GM12875 (cell line): ENCODE data around the gene LARP4B.

Experiments used
- H3K4me3 ChIP-seq: one replicate; pipeline ENCODE4 v1.5.1; 2011; ENCODE audit warnings: low read depth, low read length, control low read depth
- CTCF ChIP-seq: IDR thresholded peaks from 2 replicates; pipeline ENCODE4 v1.5.1; 2011; ENCODE audit warnings: low read depth, mild to moderate bottlenecking, control low read depth, inconsistent platforms, low read length, moderate library complexity, borderline replicate concordance; ENCODE audit not compliant: insufficient read depth

LARP4B gene

DNA sequence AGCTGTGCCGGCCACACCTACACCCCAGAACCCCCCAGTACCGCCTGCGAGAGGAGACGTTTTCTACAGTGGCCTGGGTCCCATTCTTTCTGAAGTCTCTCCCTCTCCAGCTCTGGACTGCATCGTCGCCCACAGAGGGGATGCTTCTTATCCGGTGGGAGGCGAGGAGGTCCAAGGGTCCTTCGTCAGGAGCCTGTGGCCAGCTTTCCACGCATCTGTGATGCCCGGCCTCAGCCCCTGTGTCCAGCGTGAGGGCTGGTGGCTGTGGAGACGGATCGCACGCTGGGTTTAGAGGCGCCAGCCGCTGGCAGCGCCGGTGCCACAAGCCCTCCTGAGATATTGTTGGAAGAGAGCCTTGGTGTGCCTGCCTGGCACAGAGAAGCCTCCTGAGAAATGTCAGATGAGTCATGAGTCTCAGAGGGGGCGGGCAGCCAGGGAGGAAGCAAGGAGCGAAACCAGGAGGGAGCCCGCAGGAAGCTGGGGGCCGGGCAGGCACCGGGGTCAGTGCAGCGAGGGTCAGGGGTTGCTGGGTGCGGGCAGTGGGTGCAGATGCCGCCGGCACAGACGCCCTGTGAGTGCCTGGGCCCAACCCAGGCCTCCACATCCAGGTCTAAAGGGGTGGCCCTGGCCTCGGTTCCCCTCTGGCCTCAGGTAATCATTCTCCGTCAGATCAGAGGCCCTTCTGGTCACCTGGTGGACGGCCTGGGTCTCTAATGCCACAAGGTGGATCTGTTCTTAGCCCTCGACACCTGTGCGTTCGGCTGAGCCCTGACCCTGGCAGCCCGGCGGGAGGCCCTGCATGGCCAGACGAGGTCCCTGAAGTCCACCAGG is 156.0 kb downstream of the LARP4B start:
- TF ChIP-seq CTCF = no peak
- H3K4me3 ChIP-seq = no peak overlapping the region

- H3K4me3 ChIP-seq = no peak overlapping the region
- TF ChIP-seq CTCF = no peak
Observed at GRCh38 chr10:774661-775244, 156.8 kb downstream of the LARP4B start.

GRCh38 chr10:774223-774622 is 157.3 kb downstream of the LARP4B start:
- no peak overlapping the region for H3K4me3 ChIP-seq
- TF ChIP-seq CTCF = no peak

- H3K4me3 ChIP-seq = no peak overlapping the region
- TF ChIP-seq CTCF = no peak
Observed at GRCh38 chr10:773562-774161, 157.8 kb downstream of the LARP4B start.

- TF ChIP-seq CTCF = no peak
- H3K4me3 ChIP-seq = no peak overlapping the region
Observed at GRCh38 chr10:772227-772637, 159.3 kb downstream of the LARP4B start.

DNA sequence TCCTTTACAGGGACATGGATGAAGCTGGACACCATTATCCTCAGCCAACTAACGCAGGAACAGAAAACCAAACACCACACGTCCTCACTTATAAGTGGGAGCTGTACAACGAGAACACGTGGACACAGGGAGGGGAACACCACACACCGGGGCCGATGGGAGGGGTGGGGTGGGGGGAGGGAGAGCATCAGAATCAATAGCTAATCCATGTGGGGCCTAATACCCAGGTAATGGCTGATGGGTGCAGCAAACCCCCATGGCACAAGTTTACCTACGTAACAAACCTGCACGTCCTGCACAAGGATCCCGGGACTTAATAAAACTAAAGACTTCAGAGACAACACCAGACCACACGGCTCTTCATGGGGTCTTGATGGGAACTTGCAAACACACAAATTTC is 159.9 kb downstream of the LARP4B start:
- TF ChIP-seq CTCF = no peak
- H3K4me3 ChIP-seq = no peak overlapping the region
